ENCODE data around the gene SPON2.

DNA sequence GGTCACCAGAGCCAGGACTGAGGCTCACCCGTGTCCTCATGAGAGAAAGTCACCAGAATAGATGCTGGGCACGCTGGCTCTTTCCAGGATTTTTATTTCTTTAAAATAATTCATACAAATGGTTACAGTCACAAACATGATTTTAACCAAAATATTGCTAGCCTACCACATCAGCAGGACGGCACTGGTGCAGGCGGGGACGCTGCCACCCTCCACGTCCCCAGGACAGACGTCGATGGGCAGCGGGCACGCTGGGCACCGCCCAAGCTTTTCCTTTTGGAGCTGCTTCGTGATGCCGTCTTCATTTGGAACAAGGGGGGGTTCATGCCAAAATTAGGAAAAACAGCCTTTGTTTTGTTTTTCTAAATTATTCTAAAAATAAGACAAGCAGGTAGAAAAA, 39.0 kb upstream of the SPON2 start:
- TF ChIP-seq, protein P1, sequence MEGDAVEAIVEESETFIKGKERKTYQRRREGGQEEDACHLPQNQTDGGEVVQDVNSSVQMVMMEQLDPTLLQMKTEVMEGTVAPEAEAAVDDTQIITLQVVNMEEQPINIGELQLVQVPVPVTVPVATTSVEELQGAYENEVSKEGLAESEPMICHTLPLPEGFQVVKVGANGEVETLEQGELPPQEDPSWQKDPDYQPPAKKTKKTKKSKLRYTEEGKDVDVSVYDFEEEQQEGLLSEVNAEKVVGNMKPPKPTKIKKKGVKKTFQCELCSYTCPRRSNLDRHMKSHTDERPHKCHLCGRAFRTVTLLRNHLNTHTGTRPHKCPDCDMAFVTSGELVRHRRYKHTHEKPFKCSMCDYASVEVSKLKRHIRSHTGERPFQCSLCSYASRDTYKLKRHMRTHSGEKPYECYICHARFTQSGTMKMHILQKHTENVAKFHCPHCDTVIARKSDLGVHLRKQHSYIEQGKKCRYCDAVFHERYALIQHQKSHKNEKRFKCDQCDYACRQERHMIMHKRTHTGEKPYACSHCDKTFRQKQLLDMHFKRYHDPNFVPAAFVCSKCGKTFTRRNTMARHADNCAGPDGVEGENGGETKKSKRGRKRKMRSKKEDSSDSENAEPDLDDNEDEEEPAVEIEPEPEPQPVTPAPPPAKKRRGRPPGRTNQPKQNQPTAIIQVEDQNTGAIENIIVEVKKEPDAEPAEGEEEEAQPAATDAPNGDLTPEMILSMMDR (IDR thresholded peaks at IDR 0.05): no peak
- TF ChIP-seq EZH2 (IDR thresholded peaks at IDR 0.05): no peak

Data from neural progenitor cell (in vitro differentiated cells).